ENCODE measurements around the gene PYGB.

The PYGB gene

DNA sequence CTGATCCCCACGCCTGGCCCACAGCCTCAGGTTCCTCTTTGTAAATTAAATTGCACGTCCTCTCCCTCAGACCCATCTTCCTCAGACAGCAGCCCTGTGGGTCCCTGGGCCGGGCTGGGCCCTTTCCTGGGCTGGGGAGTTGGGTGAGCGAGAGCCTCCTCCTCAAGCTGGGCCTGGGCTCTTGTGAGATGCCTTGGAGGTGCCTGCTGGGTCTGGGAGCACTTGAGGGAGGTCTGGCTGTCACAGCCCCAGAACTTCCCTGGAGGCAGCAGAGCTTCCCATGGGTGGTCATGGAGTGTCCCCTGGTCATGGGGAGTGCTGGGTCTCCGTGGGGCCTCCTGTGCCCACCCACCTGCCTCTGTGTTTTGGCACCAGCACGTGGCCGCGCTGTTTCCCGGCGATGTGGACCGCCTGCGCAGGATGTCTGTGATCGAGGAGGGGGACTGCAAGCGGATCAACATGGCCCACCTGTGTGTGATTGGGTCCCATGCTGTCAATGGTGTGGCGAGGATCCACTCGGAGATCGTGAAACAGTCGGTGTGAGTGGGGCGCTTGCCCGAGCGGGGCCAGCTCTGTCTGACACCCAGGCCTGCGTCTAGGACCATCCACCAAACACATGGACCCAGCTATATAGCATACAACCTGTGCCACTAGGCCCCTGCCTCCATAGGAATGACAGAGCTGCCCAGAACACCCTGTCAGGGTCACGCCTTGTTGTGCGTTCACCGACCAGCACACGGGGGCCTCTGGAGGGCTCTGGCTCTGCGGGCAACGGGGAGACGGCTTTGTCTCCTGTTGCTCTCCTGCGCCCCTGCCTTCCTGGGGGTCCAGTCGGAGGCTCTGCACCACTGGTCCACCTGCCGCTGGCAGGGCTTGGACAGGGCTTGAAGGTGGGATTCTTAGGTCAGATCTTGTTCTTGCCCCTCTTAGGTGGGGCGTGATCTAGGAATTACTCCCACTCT lies 33.0 kb downstream of the PYGB start:
- no peak for DNase-seq (ENCODE audit: low read depth in 1 of 2, low spot score in 1 of 2)

DNA sequence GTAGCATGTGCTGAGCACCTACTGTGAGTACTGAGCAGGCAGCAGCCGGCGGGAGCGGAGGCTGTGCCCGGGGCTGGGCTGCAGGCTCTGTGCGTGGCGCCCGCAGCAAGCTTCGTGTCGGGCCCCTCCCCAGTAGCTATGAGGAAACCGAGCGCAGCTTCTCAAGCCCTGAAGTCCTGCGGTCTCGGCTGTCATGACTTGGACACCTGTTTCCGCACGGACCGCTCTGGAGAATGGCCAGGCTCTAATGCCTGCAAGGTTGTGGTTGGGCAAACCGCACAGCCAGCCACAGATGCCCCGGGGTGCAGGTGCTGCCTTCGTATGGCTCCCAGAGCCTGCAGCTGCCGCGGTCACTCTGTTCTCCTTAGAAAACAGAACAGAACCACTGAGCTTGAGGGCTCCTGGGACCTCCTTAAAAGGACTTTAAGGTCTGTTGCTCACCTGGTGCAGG lies 33.7 kb downstream of the PYGB start:
- DNase-seq (ENCODE audit: low read depth in 1 of 2, low spot score in 1 of 2): no peak

DNA sequence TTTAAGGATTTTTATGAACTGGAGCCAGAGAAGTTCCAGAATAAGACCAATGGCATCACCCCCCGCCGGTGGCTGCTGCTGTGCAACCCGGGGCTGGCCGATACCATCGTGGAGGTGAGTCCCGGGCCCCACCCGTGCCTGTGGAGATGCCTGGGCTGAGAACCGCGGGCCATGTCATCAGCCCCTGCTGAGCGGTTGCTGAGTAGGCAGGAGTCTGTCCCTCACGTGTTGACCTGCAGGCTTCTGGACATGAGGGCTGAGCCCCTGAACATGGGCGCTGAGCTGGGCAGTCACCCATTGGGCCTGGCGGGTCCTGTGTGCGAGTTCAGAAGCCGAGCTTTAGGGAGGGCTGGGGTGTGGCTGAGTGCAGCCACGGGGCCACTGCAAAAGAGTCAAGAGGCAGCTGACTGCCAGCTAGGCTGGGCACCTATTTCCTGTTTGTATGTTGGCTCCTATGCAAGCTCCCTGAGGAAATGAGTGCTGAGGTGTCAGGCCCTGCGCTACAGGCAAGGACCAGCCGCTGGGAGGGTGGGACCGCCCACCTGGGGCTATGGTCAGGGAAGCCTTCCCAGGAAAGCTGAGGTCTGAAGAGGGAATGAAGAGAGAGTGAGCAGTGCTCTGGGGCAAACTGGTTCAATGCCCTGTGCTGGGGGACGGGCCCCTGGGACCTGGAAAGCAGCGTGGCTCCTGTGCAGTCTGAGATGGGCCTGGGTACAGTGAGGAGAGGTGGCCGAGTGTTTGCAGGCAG lies 34.3 kb downstream of the PYGB start:
- DNase-seq (ENCODE audit: low read depth in 1 of 2, low spot score in 1 of 2): no peak

DNA sequence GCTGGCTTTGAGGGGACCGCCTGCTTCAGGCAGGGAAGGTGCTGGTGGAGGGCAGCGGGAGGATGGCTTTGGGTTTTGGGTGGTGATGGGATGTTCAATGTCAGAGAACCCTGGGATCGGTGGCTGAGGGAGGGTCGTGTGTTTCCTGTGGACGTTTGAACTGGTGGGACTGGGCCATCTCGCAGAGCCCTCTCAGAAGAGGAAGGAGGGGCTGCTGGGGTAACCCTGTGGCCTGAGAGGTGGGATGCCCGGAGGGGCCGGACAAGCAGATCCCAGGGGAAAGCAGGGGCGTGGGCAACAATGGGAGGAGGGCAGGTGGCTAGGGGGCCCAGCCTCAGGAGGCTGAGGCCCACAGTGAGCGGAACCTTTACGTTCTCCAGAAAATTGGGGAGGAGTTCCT lies 34.9 kb downstream of the PYGB start:
- DNase-seq (ENCODE audit: low read depth in 1 of 2, low spot score in 1 of 2): no peak

DNA sequence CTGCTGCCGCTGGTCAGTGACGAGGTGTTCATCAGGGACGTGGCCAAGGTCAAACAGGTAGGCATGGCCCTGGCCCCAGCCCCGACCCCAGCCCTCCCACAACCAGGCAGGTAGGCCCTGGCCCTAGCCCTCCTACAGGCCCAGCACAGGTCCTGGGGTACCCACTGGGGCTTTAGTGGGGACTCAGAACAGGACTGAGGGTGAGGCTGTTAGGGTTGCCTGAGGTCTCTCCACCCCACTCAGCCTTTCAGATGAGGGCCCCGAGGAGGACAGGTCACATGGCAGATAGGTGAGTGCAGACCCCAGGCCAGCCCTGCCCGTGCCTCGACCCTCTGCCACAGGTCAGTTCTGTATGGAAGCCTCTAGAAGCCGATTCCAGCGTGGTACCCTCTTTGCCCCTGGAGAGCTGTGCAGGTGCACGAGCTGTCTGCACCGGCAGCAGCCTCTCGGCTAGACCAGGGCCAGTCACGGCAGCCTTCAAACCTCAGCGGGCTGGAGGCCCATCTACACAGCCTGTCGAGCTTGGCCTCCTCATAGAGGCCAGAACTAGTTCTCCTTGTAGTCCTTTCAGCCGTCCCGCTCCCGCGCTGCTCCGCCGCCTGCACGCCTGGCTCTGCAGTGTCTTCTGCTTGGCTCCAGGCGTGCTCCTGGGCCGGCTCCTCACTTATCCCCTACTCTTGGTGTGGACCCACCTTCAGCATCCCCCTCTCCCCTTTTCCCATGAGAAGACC lies 35.5 kb downstream of the PYGB start:
- DNase-seq (ENCODE audit: low read depth in 1 of 2, low spot score in 1 of 2): no peak

DNA sequence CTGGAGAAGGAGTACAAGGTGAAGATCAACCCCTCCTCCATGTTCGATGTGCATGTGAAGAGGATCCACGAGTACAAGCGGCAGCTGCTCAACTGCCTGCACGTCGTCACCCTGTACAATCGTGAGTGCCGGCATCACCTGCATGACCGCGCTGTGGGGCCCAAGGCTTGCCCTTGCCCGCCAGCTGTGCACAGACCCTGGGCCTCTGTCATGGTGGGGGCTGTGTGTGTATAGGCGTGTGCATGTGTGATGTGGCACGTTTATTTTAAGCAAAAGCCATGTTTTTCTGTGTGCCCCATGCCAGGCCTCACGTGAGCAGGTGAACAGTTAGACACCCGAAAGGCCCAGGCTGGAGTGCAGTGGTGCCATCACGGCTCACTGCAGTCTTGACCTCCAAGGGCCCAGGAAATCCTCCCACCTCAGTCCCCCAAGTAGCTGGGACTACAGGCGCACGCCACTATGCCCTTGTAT lies 36.3 kb downstream of the PYGB start:
- DNase-seq (ENCODE audit: low read depth in 1 of 2, low spot score in 1 of 2): no peak

DNA sequence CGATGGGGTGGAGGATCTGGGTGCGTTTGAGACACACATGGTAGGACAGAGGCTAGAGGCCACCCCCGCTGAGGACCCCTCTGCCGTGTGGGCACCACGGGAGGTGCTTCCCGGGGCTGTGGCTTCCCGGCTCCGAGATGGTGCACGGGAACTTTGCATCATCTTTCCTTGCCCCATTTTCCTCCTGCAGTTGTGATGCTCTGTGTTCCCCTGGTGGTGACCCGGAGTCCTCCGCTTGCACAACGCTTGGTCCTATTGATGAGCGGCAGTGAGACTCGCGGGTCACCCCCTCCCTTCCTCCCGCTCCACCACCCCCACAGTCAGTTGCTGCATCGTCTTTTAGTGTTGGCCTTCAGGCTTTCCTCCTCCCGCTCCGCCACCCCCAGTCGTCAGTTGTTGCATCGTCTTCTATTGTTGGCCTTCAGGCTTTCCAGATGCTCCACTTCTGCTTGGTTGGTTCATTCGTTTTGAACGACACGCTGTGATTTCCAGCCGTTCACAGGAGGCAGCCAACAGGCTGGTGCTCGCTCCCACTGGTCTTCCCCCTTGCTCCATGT lies 37.3 kb downstream of the PYGB start:
- no peak for DNase-seq (ENCODE audit: low read depth in 1 of 2, low spot score in 1 of 2)

DNA sequence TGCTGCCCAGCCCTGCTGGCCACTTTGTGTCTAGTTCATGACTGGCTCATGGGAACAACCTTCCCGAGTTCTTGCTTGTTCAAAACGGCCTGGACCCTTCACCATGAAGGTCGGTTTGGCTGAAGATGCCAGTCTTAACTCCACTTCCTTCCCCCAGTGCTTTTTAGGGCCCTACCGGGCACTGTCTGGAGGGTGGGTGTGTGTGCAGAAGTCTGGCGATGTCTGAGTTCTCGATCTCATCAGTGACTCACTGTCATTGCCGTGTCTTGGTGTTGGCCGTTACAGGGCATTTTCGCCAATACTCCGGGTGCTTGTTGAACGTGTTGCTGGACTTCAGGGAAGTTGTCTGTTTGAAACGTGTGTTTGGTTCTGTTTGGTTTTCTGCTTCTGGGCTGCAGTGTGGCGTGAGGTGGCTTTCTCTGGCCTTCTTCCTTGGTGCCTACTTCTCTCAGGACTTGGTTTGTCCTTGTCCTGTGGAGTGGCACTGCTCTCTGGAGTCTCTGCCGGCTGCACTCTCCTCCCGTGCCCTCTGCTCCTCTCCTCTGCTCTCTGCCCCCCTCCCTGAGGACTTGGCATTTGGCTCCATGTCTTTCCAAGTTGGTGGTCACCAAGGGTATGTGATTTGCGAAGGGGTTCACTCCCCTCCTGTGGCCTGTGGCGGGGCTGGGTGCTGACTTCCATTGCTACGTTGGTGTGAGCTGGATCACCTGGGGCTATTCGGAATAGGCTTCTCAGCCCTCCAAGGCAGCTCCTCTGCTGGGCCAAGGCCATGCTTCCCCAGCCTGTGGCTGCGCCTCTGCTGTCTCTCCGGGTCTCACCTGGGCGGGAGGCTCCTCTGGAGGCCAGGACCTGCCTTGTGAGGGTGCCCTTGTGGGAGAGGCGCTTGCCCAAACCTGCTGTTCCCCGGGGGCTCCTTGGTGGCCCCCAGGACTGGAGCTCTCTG lies 38.2 kb downstream of the PYGB start:
- no peak for DNase-seq (ENCODE audit: low read depth in 1 of 2, low spot score in 1 of 2)

DNA sequence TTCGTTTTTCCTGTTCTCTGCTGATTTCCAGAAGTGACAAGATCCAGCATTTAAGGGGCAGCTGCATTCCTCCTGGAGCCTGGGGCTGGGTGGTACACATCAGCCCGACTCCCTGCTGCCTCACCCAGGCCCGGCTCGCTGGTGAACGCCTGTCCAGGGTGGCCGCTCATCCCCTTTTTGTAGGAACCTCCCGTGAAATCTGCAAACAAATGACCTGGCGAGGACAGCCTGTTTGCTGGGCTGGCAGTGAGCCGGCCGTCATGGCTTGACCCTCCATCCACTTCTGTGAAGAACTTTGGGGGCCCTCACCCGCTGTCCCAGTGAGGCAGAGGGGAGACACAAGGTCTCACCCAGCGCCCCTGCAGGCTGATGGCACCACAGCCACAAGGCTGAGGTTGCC lies 39.0 kb downstream of the PYGB start:
- no peak for DNase-seq (ENCODE audit: low read depth in 1 of 2, low spot score in 1 of 2)

DNA sequence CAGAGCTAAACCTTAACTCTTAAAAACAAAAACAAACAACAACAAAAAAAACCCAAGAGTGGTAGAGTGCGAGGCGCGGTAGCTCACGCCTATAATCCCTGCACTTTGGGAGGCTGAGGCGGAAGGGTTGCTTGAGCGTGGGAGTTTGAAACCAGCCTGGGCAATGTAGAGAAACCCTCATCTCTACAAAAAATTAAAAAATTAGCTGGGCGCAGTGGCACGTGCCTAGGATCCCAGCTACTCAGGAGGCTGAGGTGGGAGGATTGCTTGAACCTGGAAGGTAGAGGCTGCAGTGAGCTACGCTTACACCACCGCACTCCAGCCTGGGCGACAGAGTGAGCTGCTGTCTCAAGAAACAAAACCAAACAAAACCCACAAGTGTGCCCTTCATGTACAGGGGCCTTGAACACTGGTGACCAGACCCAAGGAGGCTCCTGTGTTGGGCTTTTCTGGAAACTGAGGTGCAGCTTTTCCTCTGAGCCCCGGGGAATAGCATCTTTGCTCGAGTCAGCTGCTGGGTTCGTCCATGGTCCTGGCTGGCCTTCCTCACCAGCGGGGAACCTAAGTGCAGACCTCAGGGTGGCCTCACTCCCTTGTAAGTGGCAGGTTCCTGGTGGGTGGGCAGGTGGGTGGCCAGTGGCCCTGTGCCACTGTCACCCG lies 39.9 kb downstream of the PYGB start:
- DNase-seq (ENCODE audit: low read depth in 1 of 2, low spot score in 1 of 2): no peak

DNA sequence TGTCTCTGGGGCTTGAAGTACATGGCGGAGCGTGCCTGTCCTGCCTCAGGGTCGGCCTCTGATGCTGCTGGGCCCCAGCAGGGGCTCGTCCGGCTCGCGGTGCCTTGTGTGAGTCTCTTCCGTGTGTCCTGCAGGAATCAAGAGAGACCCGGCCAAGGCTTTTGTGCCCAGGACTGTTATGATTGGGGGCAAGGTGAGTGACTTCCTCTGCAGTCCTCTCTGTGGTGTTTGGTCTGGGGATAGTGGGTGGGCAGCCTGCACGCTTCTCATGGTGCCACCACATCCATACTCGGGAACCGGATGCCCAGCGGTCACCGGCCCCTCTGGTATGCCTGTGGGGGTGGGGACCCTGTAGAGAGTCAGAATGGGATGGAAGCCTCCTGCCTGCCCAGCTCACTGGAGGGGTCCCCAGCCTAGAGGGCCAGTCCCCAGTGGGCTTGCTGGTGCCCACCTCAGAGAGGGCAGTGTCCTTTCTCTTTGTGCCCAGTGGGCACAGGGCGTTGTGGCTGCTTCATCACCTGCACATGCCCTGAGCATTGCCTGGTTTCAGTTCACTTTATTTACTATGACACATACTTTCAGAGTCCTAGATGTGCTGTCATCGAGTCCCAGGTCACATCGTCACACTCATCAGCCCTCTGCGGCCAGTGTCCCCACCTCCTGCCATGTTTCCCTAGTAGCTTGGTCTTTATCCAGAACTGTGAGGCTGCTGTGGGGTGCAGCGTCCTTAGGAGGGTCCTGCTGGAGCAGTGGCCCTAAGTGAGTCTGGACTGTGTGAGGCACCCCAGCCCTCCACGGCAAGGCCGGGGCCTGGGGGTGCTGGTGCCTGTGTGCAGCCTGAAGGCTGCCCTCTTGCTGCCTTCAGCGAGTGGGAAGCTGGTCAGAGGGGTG lies 40.7 kb downstream of the PYGB start:
- DNase-seq (ENCODE audit: low read depth in 1 of 2, low spot score in 1 of 2): no peak

DNA sequence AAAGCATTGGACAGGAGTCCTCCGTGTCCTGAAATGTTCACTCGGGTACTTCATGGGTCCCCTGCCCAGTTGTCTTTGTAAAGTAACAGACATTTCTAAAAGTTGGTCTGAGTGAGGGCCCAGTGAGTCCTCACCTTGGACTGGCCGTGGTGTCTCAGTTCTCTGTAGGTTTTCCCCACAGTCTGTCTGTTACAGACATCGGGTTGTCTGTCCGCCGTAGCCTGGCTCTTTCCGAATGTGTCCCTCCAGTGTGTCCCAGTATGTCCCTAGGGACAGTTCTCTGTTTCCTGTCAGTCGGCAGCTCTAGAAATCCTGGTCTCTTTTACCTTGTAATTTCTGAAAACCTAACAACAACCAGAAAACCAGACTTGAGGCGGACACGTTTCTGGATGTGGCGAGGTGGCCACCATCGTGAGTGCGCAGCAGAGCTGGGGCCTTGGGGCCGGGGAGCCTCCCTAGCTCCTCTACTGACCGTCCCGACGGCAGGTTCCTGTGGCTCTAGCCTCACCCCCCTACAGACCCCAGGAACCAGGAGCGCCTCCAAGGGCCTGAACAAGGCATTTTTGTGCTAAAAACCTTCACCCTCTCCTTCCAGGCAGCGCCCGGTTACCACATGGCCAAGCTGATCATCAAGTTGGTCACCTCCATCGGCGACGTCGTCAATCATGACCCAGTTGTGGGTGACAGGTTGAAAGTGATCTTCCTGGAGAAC lies 42.2 kb downstream of the PYGB start:
- DNase-seq (ENCODE audit: low read depth in 1 of 2, low spot score in 1 of 2): no peak

DNA sequence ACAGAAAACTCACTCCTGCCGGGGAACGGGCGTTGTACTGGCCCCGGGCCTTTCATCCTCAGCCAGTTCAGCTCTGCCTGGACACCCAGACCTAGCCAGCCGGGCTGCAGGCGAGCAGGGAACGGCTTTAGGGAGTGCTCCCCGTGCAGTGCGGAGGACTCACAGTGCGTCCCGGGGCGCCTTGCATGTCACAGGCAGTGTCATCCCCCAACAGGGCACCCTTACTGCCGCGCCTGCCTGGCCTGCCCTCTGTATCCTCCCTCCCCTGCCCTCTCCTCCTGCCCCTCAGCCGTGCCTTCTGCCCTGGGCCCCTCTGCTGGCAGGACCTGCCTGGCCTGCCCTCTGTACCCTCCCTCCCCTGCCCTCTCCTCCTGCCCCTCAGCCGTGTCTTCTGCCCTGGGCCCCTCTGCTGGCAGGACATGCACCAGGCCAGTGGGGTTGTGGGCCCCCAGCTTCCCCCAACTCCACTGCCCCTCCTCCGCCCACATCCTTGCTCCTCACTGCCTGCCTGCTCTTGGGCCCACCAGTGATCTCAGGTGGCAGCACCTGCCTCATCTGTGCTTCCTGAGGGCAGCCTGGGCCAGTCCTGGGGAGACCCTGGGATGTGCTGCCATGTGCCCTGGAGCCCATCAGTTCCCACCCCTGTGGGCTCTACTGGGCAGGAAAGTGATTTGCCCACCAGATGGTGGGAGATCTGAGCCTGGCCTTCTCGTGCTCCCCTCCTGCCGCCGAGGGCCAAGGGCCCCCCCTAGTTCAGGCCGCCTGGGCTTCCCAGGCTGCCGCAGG lies 43.0 kb downstream of the PYGB start:
- no peak for DNase-seq (ENCODE audit: low read depth in 1 of 2, low spot score in 1 of 2)

DNA sequence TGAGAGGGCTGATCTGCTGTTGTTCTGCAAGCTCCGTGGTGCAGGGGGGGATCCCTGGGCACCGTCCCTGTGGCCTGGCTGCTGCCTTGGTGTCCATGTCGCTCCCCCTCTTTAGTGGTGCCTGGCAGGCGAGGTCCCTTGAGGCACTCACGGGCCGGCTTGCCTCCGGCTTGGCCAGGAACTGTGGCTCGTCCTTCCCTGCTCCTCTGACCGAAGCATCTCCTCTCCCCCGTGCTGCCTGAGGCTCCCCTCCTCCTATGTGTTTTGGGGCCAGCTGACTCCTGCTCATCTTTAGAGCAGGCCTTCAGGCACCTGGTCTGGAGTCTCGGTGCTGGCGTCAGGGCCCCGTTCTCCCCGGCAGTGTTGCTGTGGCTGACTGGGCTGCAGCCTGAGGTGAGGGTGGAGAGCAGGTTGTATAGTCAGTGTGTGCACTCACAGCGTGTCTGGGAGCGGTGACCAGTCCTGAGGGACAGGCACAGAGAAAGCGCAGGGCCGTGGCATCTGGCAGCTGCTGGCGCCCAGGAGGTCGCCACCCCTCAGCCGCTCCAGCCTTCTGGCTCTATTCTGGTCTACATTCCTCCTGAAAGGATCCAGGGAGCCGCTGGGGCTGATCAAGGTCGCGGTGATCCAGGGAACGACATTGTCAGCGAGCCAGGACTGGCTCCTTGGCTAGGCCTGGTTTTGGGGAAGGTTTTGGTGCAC lies 43.7 kb downstream of the PYGB start:
- no peak for DNase-seq (ENCODE audit: low read depth in 1 of 2, low spot score in 1 of 2)

DNA sequence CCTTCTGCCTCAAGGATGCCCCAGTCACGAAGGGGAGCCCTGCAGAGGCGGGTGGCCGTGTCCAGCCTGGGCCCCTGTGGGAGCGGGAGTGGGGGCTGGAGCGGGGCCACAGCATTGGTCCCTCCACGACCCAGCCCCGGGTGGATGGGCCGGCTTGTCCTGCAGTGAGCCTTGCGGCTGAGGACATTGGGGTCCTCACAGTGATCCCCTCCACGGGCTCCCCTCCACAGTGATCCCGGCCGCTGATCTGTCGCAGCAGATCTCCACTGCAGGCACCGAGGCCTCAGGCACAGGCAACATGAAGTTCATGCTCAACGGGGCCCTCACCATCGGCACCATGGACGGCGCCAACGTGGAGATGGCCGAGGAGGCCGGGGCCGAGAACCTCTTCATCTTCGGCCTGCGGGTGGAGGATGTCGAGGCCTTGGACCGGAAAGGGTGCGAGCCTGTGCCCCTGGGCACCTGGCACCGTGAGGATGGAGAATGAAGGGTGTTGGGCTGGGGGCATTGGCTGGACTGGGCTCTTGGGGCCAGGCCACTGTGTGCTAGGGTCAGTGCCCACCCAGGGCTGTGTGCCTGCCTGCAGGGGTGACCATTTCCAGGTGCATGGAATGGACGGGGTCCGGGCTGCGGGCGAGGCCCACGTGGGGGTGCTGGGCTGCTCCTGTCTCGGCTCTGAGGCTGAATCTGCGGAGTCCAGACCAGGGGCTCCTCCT lies 44.4 kb downstream of the PYGB start:
- DNase-seq (ENCODE audit: low read depth in 1 of 2, low spot score in 1 of 2): no peak

DNA sequence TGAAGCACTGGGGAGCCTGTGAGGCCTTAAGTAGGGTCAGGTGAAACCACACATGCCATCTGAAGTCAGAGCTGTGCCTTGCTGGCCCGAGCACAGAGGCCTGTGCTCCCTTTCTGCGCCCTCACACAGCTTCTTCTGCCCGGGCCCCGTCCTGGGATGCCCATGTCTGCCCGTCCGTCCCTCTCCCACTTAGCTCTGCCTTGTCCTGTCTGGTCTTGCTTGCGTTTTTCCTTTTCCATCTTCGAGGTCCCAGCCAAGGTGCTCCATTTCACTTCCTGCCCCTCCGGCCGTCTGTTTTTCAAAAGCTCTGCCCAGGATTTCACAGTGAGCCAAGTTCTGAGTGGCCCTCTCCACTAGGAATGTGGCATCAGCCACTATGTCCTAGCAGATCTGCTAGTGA lies 45.6 kb downstream of the PYGB start:
- no peak for DNase-seq (ENCODE audit: low read depth in 1 of 2, low spot score in 1 of 2)
